ENCODE measurements around the gene DOK4.

DNA sequence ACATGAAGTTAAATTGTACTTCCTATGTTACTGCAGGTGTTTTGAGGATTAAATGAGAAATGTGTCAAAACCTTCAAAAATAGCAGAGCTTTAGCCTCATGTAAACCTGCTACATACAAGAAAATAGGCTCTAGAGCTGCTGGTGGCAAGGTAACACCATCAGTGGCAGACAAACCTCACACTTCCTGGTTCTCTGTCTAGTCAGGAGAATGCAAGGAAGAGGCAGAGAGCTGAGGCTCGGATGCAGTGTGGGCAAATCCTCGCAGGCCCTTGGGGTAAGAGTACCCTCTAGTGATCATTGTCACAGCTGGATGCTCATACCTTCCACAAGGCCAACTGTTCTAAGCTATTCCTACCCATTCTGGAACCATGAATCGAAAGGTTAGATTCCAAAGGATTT, 53.3 kb downstream of the DOK4 start:
- TF ChIP-seq, protein P1, sequence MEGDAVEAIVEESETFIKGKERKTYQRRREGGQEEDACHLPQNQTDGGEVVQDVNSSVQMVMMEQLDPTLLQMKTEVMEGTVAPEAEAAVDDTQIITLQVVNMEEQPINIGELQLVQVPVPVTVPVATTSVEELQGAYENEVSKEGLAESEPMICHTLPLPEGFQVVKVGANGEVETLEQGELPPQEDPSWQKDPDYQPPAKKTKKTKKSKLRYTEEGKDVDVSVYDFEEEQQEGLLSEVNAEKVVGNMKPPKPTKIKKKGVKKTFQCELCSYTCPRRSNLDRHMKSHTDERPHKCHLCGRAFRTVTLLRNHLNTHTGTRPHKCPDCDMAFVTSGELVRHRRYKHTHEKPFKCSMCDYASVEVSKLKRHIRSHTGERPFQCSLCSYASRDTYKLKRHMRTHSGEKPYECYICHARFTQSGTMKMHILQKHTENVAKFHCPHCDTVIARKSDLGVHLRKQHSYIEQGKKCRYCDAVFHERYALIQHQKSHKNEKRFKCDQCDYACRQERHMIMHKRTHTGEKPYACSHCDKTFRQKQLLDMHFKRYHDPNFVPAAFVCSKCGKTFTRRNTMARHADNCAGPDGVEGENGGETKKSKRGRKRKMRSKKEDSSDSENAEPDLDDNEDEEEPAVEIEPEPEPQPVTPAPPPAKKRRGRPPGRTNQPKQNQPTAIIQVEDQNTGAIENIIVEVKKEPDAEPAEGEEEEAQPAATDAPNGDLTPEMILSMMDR (IDR thresholded peaks at IDR 0.05; ENCODE audit: low read depth, low read length): no peak
- TF ChIP-seq POLR2A (IDR thresholded peaks at IDR 0.05; ENCODE audit: extremely low read depth, insufficient read length): no peak
- TF ChIP-seq, protein P2, sequence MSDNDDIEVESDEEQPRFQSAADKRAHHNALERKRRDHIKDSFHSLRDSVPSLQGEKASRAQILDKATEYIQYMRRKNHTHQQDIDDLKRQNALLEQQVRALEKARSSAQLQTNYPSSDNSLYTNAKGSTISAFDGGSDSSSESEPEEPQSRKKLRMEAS (IDR thresholded peaks at IDR 0.05; ENCODE audit: low read depth, low read length): no peak
- no peak for TF ChIP-seq MYC (IDR thresholded peaks at IDR 0.05; ENCODE audit: low read depth, low read length)

All from NB4 (cell line).